HepG2 (cell line): ENCODE data around the gene DNASE1L2. TPM values are rescaled to one million over a fixed set of nuclear protein-coding genes. Genes with fewer than 3 reads are reported as not detected.

ENCODE experiments used
- ATRX ChIP-seq: sonication (generic); formaldehyde crosslinking; IDR thresholded peaks from 2 replicates; pipeline ENCODE4 v1.4.0; 2020; ENCODE audit warnings: missing genetic modification reagents, borderline replicate concordance
- ELK4 ChIP-seq: sonication (generic); formaldehyde crosslinking; IDR thresholded peaks from 2 replicates; pipeline ENCODE4 v1.9.0; 2021; ENCODE audit warnings: missing genetic modification reagents, borderline replicate concordance
- GLI4 ChIP-seq: sonication (generic); formaldehyde crosslinking; IDR thresholded peaks from 2 replicates; pipeline ENCODE4 v1.5.1; 2020; ENCODE audit warnings: missing genetic modification reagents, mild to moderate bottlenecking, moderate library complexity, borderline replicate concordance
- KAT2B ChIP-seq: fragments of 150-350 bp; IDR thresholded peaks from 2 replicates; pipeline ENCODE4 v1.6.1; 2014; ENCODE audit warnings: low read depth, low read length, borderline replicate concordance
- KDM4B ChIP-seq: sonication (generic); formaldehyde crosslinking; IDR thresholded peaks from 2 replicates; pipeline ENCODE4 v1.4.0; 2020; ENCODE audit warnings: missing genetic modification reagents
- MYPOP ChIP-seq: sonication (generic); formaldehyde crosslinking; IDR thresholded peaks from 2 replicates; pipeline ENCODE4 v1.8.1; 2023; ENCODE audit warnings: mild to moderate bottlenecking, moderate library complexity, missing genetic modification reagents
- NAIF1 ChIP-seq: sonication (generic); formaldehyde crosslinking; IDR thresholded peaks from 2 replicates; pipeline ENCODE4 v1.5.0; 2020; ENCODE audit warnings: mild to moderate bottlenecking, missing genetic modification reagents, borderline replicate concordance
- NFAT5 ChIP-seq: sonication (generic); formaldehyde crosslinking; IDR thresholded peaks from 2 replicates; pipeline ENCODE4 v1.4.0; 2020; ENCODE audit warnings: missing genetic modification reagents
- PTBP1 ChIP-seq: fragments of 200-400 bp; formaldehyde crosslinking; IDR thresholded peaks from 2 replicates; pipeline ENCODE4 v1.6.1; 2018; ENCODE audit warnings: low read length, low read depth; ENCODE audit not compliant: poor library complexity, severe bottlenecking
- THAP9 ChIP-seq: sonication (generic); formaldehyde crosslinking; IDR thresholded peaks from 2 replicates; pipeline ENCODE4; 2020; ENCODE audit warnings: missing genetic modification reagents, mild to moderate bottlenecking, borderline replicate concordance
- TRIM22 ChIP-seq: fragments of 450-650 bp; IDR thresholded peaks from 2 replicates; pipeline ENCODE4 v1.6.1; 2017
- XBP1 ChIP-seq: sonication (generic); formaldehyde crosslinking; IDR thresholded peaks from 2 replicates; pipeline ENCODE4 v1.5.0; 2020; ENCODE audit warnings: missing genetic modification reagents
- ZBTB38 ChIP-seq: sonication (generic); formaldehyde crosslinking; IDR thresholded peaks from 2 replicates; pipeline ENCODE4 v1.5.1; 2020; ENCODE audit warnings: mild to moderate bottlenecking, missing genetic modification reagents
- ZNF790 ChIP-seq: sonication (generic); formaldehyde crosslinking; IDR thresholded peaks from 2 replicates; pipeline ENCODE4 v1.8.0; 2022; ENCODE audit warnings: missing genetic modification reagents, mild to moderate bottlenecking, borderline replicate concordance
- polyA plus RNA-seq, 8 experiments: library from polyadenylated mRNA; depleted of rRNA in 3 of 8; stranded (reverse) in 7 of 8; unstranded in 1 of 8; fragments of >200 nt; fragmentation: Illumina TruSeq in 4 of 8; extraction: Trizol in 4 of 8; gene quantifications; 2 replicates each; pipeline versions ENCODE4 v1.2.1 to v1.2.3, GENCODE V29; 2011 to 2016; ENCODE audit warnings: low read depth in 4 of 8, missing spikeins in 1 of 8, mixed read lengths in 1 of 8; ENCODE audit not compliant: insufficient read depth in 1 of 8
- total RNA-seq, 5 experiments: library from RNA; depleted of rRNA; stranded (reverse); fragments of >200 nt; fragmentation: Illumina TruSeq; extraction: Trizol; gene quantifications; 2 replicates each; pipeline ENCODE4 v1.2.3, GENCODE V29; 2016; ENCODE audit warnings: low read depth in 1 of 5

Gene DNASE1L2
- total and polyA plus RNA-seq, 2 of the 13 experiments (the other 11 are each of a cell fraction or from before 2014, with no cell fraction given), result 0.44 to 0.50 TPM

GRCh38 chr16:2210386-2211365, 25.6 kb upstream of the DNASE1L2 start, which contains the start of gene BRICD5 (continued):
- TF ChIP-seq XBP1 (CRISPR knock-in tag), result no peak
- TF ChIP-seq ATRX (CRISPR knock-in tag), result no peak
- TF ChIP-seq KAT2B, result no peak
- no peak for TF ChIP-seq KDM4B (CRISPR knock-in tag)
- TF ChIP-seq GLI4 (CRISPR knock-in tag), result no peak
- no peak for TF ChIP-seq NAIF1 (CRISPR knock-in tag)
- no peak for TF ChIP-seq PTBP1
- no peak for TF ChIP-seq ZNF790 (CRISPR knock-in tag)
- TF ChIP-seq ZBTB38 (CRISPR knock-in tag), result no peak
- TF ChIP-seq THAP9, result no peak
- no peak for TF ChIP-seq NFAT5 (CRISPR knock-in tag)
- no peak for TF ChIP-seq TRIM22
- no peak for TF ChIP-seq ELK4
- TF ChIP-seq MYPOP, result no peak
